ACC112 (cell line): Measurements from ENCODE around the gene YWHAQ.

Experiments
- H2AFZ ChIP-seq: fragments of 200-600 bp; sonication (generic); one replicate; pipeline ENCODE4 v1.6.0; 2017; ENCODE audit warnings: antibody characterized with exemption, low read length; ENCODE audit not compliant: unreplicated experiment
- H3K27ac ChIP-seq: fragments of 200-600 bp; sonication (generic); 2 replicates; pipeline ENCODE4 v1.5.1; 2014; ENCODE audit warnings: low read depth, mild to moderate bottlenecking, antibody characterized with exemption, low read length, moderate library complexity
- H3K27me3 ChIP-seq: fragments of 200-600 bp; sonication (generic); 2 replicates; pipeline ENCODE4 v1.6.1; 2014; ENCODE audit warnings: mild to moderate bottlenecking, antibody characterized with exemption, low read length, moderate library complexity, mixed read lengths; ENCODE audit not compliant: insufficient read depth
- H3K36me3 ChIP-seq: fragments of 200-600 bp; sonication (generic); 2 replicates; pipeline ENCODE4 v1.6.1; 2016; ENCODE audit warnings: mild to moderate bottlenecking, antibody characterized with exemption, low read length, moderate library complexity, mixed read lengths; ENCODE audit not compliant: insufficient read depth
- H3K4me1 ChIP-seq: fragments of 200-600 bp; sonication (generic); one replicate; pipeline ENCODE4 v1.6.1; 2016; ENCODE audit warnings: low read length, mixed read lengths; ENCODE audit not compliant: insufficient read depth, unreplicated experiment, control insufficient read depth
- H3K4me3 ChIP-seq: fragments of 200-600 bp; sonication (generic); 2 replicates; pipeline ENCODE4 v1.5.1; 2014; ENCODE audit warnings: mild to moderate bottlenecking, low read depth, low read length
- H3K79me2 ChIP-seq: fragments of 200-600 bp; sonication (generic); one replicate; pipeline ENCODE4 v1.6.0; 2016; ENCODE audit warnings: low read length; ENCODE audit not compliant: control insufficient read depth, unreplicated experiment, insufficient read depth

The YWHAQ gene

GRCh38 chr2:9646196-9647030, 15.6 kb upstream of the YWHAQ start:
- H3K36me3 ChIP-seq = no peaks in the 10 kb centered on the region
- H3K79me2 ChIP-seq = no peaks in the 10 kb centered on the region
- H2AFZ ChIP-seq = no peak overlapping the region
- no peaks in the 10 kb centered on the region for H3K4me1 ChIP-seq
- no peak overlapping the region for H3K4me3 ChIP-seq
- no peaks in the 10 kb centered on the region for H3K27me3 ChIP-seq
- H3K27ac ChIP-seq = no peak overlapping the region

- Histone ChIP-seq H2AFZ (no peak overlapping the region), H3K4me1 (peaks cover 2% of the 10 kb centered on the region), H3K27ac (no peak overlapping the region), H3K36me3 (no peaks in the 10 kb centered on the region), H3K4me3 (no peak overlapping the region), H3K79me2 (no peaks in the 10 kb centered on the region), H3K27me3 (no peaks in the 10 kb centered on the region)
These were observed 13.8 kb upstream of the YWHAQ start for GRCh38 chr2:9644603-9645002.

- no peaks in the 10 kb centered on the region for H3K36me3 ChIP-seq
- H3K79me2 ChIP-seq = no peaks in the 10 kb centered on the region
- H3K27me3 ChIP-seq = no peaks in the 10 kb centered on the region
- no peak overlapping the region for H2AFZ ChIP-seq
- no peak overlapping the region for H3K4me3 ChIP-seq
- peaks cover 8% of the 10 kb centered on the region for H3K4me1 ChIP-seq
- no peak overlapping the region for H3K27ac ChIP-seq
These were observed 13.2 kb upstream of the YWHAQ start for GRCh38 chr2:9644021-9644420.

- Histone ChIP-seq H3K36me3 (no peaks in the 10 kb centered on the region), H2AFZ (no peak overlapping the region), H3K79me2 (no peaks in the 10 kb centered on the region), H3K4me1 (peaks cover 31% of the 10 kb centered on the region), H3K4me3 (no peak overlapping the region), H3K27ac (no peak overlapping the region), H3K27me3 (no peaks in the 10 kb centered on the region)
These were observed 10.8 kb upstream of the YWHAQ start for GRCh38 chr2:9641641-9642040.

- Histone ChIP-seq H3K27me3 (no peaks in the 10 kb centered on the region), H3K4me3 (no peak overlapping the region), H3K79me2 (no peaks in the 10 kb centered on the region), H3K4me1 (peaks cover 33% of the 10 kb centered on the region), H3K27ac (no peak overlapping the region), H3K36me3 (no peaks in the 10 kb centered on the region), H2AFZ (no peak overlapping the region)
These were observed 9.8 kb upstream of the YWHAQ start for GRCh38 chr2:9640403-9641104.

- H3K27ac ChIP-seq = no peak overlapping the region
These were observed 9.0 kb upstream of the YWHAQ start for GRCh38 chr2:9639740-9640343.

GRCh38 chr2:9639000-9639602, 8.3 kb upstream of the YWHAQ start:
- H3K27me3 ChIP-seq = no peaks in the 10 kb centered on the region
- H2AFZ ChIP-seq = peak overlapping the region; percentile 16
- peak overlapping the region; percentile 3 for H3K4me3 ChIP-seq
- peaks cover 33% of the 10 kb centered on the region for H3K4me1 ChIP-seq
- H3K79me2 ChIP-seq = no peaks in the 10 kb centered on the region
- H3K36me3 ChIP-seq = no peaks in the 10 kb centered on the region
- peak overlapping the region; percentile 29 for H3K27ac ChIP-seq

More at GRCh38 chr2:9639740-9640343, 9.0 kb upstream of the YWHAQ start:
- Histone ChIP-seq H3K4me1 (peaks cover 33% of the 10 kb centered on the region), H2AFZ (peak overlapping the region; percentile 16), H3K36me3 (no peaks in the 10 kb centered on the region), H3K27me3 (no peaks in the 10 kb centered on the region), H3K4me3 (no peak overlapping the region), H3K79me2 (no peaks in the 10 kb centered on the region)

- Histone ChIP-seq H2AFZ (peak overlapping the region; percentile 16), H3K4me1 (peaks cover 33% of the 10 kb centered on the region), H3K27ac (peak overlapping the region; percentile 29), H3K27me3 (no peaks in the 10 kb centered on the region), H3K36me3 (no peaks in the 10 kb centered on the region), H3K4me3 (peak overlapping the region; percentile 24), H3K79me2 (no peaks in the 10 kb centered on the region)
These were observed 7.7 kb upstream of the YWHAQ start for GRCh38 chr2:9638532-9638931.

GRCh38 chr2:9637330-9637729, 6.5 kb upstream of the YWHAQ start:
- H3K79me2 ChIP-seq = no peaks in the 10 kb centered on the region
- H3K27ac ChIP-seq = no peak overlapping the region
- H3K27me3 ChIP-seq = no peaks in the 10 kb centered on the region
- peak overlapping the region; percentile 9; the same call in 1 of the 2 replicates for H3K4me3 ChIP-seq
- peaks cover 34% of the 10 kb centered on the region for H3K4me1 ChIP-seq
- no peak overlapping the region for H2AFZ ChIP-seq
- H3K36me3 ChIP-seq = no peaks in the 10 kb centered on the region

GRCh38 chr2:9634133-9634532, 3.3 kb upstream of the YWHAQ start:
- peaks cover 9% of the 10 kb centered on the region; the same call in 1 of the 2 replicates for H3K36me3 ChIP-seq
- H3K4me3 ChIP-seq = no peak overlapping the region
- no peak overlapping the region for H3K27ac ChIP-seq
- no peak overlapping the region for H2AFZ ChIP-seq
- H3K4me1 ChIP-seq = peaks cover 38% of the 10 kb centered on the region
- H3K27me3 ChIP-seq = no peaks in the 10 kb centered on the region
- H3K79me2 ChIP-seq = peaks cover 13% of the 10 kb centered on the region
